ENCODE results near the gene HMCN2.

GRCh38 chr9:130307667-130307943 lies 42.0 kb downstream of the HMCN2 start:
- no peak for TF ChIP-seq CTCF (IDR thresholded peaks at IDR 0.05; ENCODE audit: low read depth, low read length)
- TF ChIP-seq EZH2phosphoT487 (IDR thresholded peaks at IDR 0.05; ENCODE audit: low read depth): no peak

Data from OCI-LY3 (cell line).